Measurements from ENCODE around the gene PCDHGA11.
"Not testable (repeated sequence)": the region's sequence is repeated elsewhere in the genome, so short reads cannot be mapped to it uniquely, and the experiment has no call there.

PCDHGA11 gene

GRCh38 chr5:141420855-141421488 lies at the start of gene PCDHGA11:
Gene PCDHGA11 (plus strand): TSS chr5:141421051. CDS start chr5:141421228, 177 bp downstream.
- DNase-seq (ENCODE audit: low read depth, low spot score), result no peak

- no peak for DNase-seq (ENCODE audit: low read depth, low spot score)
Measured at GRCh38 chr5:141371572-141372475, 49.0 kb upstream of the PCDHGA11 start.

- no peak for DNase-seq (ENCODE audit: low read depth, low spot score)
Measured at GRCh38 chr5:141373673-141374317, 47.1 kb upstream of the PCDHGA11 start, which contains the start of gene PCDHGA6. Gene PCDHGA6 (plus strand): TSS chr5:141373891. CDS start chr5:141374084, 193 bp downstream.

GRCh38 chr5:141374627-141375026 lies 46.2 kb upstream of the PCDHGA11 start:
- DNase-seq (ENCODE audit: low read depth, low spot score), result no peak

- DNase-seq (ENCODE audit: low read depth, low spot score), result not testable (repeated sequence)
Measured at GRCh38 chr5:141375444-141376155, 45.3 kb upstream of the PCDHGA11 start.

GRCh38 chr5:141382469-141383294 lies 38.2 kb upstream of the PCDHGA11 start, which contains the start of gene PCDHGA7:
Gene PCDHGA7 (plus strand): TSS chr5:141382742. CDS start chr5:141382900, 158 bp downstream.
- DNase-seq (ENCODE audit: low read depth, low spot score), result no peak

- no peak for DNase-seq (ENCODE audit: low read depth, low spot score)
Measured at GRCh38 chr5:141383345-141383744, 37.5 kb upstream of the PCDHGA11 start.

GRCh38 chr5:141384471-141385267 lies 36.2 kb upstream of the PCDHGA11 start:
- no peak for DNase-seq (ENCODE audit: low read depth, low spot score)

- DNase-seq (ENCODE audit: low read depth, low spot score), result not testable (repeated sequence)
Measured at GRCh38 chr5:141387557-141388311, 33.1 kb upstream of the PCDHGA11 start, which contains the start of gene PCDHGB4. Gene PCDHGB4 (plus strand): TSS chr5:141387698. CDS start chr5:141387885, 187 bp downstream.

GRCh38 chr5:141388661-141389060 lies 32.2 kb upstream of the PCDHGA11 start:
- DNase-seq (ENCODE audit: low read depth, low spot score), result no peak

- DNase-seq (ENCODE audit: low read depth, low spot score), result no peak
Measured at GRCh38 chr5:141389153-141390042, 31.5 kb upstream of the PCDHGA11 start.

GRCh38 chr5:141392429-141393198 lies 28.2 kb upstream of the PCDHGA11 start, which contains the start of gene PCDHGA8:
Gene PCDHGA8 (plus strand): TSS chr5:141392633. CDS start chr5:141392814, 181 bp downstream.
- DNase-seq (ENCODE audit: low read depth, low spot score), result no peak

GRCh38 chr5:141393267-141393666 lies 27.6 kb upstream of the PCDHGA11 start:
- DNase-seq (ENCODE audit: low read depth, low spot score), result no peak

GRCh38 chr5:141394401-141395187 lies 26.3 kb upstream of the PCDHGA11 start:
- not testable (repeated sequence) for DNase-seq (ENCODE audit: low read depth, low spot score)

- not testable (repeated sequence) for DNase-seq (ENCODE audit: low read depth, low spot score)
Measured at GRCh38 chr5:141397756-141398551, 22.9 kb upstream of the PCDHGA11 start, which contains the start of gene PCDHGB5. Gene PCDHGB5 (plus strand): TSS chr5:141397947. CDS start chr5:141398128, 181 bp downstream.

Measured in smooth muscle cell of the brain vasculature (primary cell).